Duodenal mucosa (tissue), 2 donors: ENCODE data around the gene CFAP300.

Experiments used
- H3K27ac ChIP-seq: one replicate; pipeline ENCODE4 v1.7.0; 2013; ENCODE audit warnings: low read depth, low read length
- H3K27me3 ChIP-seq, 2 donors: one replicate each; pipeline ENCODE4 v1.7.0; 2013; ENCODE audit warnings: low read length in 2 of 2, control low read depth in 1 of 2; ENCODE audit not compliant: insufficient read depth in 2 of 2, control insufficient read depth in 1 of 2
- H3K36me3 ChIP-seq, 2 donors: one replicate each; pipeline ENCODE4 v1.7.0; 2013; ENCODE audit warnings: low read length in 2 of 2, control low read depth in 1 of 2; ENCODE audit not compliant: insufficient read depth in 2 of 2, control insufficient read depth in 1 of 2
- H3K4me1 ChIP-seq, 2 donors: one replicate each; pipeline ENCODE4 v1.7.0; 2013; ENCODE audit warnings: low read length in 2 of 2, control low read depth in 1 of 2; ENCODE audit not compliant: insufficient read depth in 2 of 2, control insufficient read depth in 1 of 2
- H3K4me3 ChIP-seq, 2 donors: one replicate each; pipeline ENCODE4 v1.7.0; 2013; ENCODE audit warnings: low read length in 2 of 2, low read depth in 1 of 2
- H3K9ac ChIP-seq, 2 donors: one replicate each; pipeline ENCODE4 v1.7.0; 2013; ENCODE audit warnings: low read length in 2 of 2, low read depth in 1 of 2
- H3K9me3 ChIP-seq, 2 donors: one replicate each; pipeline ENCODE4 v1.7.0; 2013; ENCODE audit warnings: low read length in 2 of 2, control low read depth in 1 of 2; ENCODE audit not compliant: control insufficient read depth in 1 of 2

The CFAP300 gene

GRCh38 chr11:102017026-102017425 is 30.2 kb upstream of the CFAP300 start:
- H3K9ac ChIP-seq = no peak overlapping the region
- no peaks in the 10 kb centered on the region for H3K27me3 ChIP-seq
- no peaks in the 10 kb centered on the region for H3K36me3 ChIP-seq
- no peak overlapping the region for H3K4me3 ChIP-seq
- no peak overlapping the region for H3K27ac ChIP-seq
- H3K9me3 ChIP-seq = no peaks in the 10 kb centered on the region
- no peaks in the 10 kb centered on the region for H3K4me1 ChIP-seq

- Histone ChIP-seq H3K27ac (no peak overlapping the region), H3K9me3 (no peaks in the 10 kb centered on the region), H3K36me3 (no peaks in the 10 kb centered on the region), H3K27me3 (no peaks in the 10 kb centered on the region), H3K9ac (no peak overlapping the region), H3K4me1 (peaks cover 0 to 6% of the 10 kb centered on the region in 2 donors), H3K4me3 (no peak overlapping the region)
These were observed 21.0 kb upstream of the CFAP300 start for GRCh38 chr11:102026217-102026616.

- no peaks in the 10 kb centered on the region for H3K36me3 ChIP-seq
- no peak overlapping the region for H3K9ac ChIP-seq
- H3K4me1 ChIP-seq = peaks cover 0 to 6% of the 10 kb centered on the region in 2 donors
- H3K27ac ChIP-seq = no peak overlapping the region
- H3K9me3 ChIP-seq = no peaks in the 10 kb centered on the region
- H3K4me3 ChIP-seq = no peak overlapping the region
- no peaks in the 10 kb centered on the region for H3K27me3 ChIP-seq
These were observed 20.3 kb upstream of the CFAP300 start for GRCh38 chr11:102026959-102027358.

- Histone ChIP-seq H3K4me1 (no peaks in the 10 kb centered on the region), H3K27ac (no peak overlapping the region), H3K9ac (no peak overlapping the region), H3K27me3 (no peaks in the 10 kb centered on the region), H3K9me3 (no peaks in the 10 kb centered on the region), H3K36me3 (no peaks in the 10 kb centered on the region), H3K4me3 (no peak overlapping the region)
These were observed 10.5 kb upstream of the CFAP300 start for GRCh38 chr11:102036757-102037156.

GRCh38 chr11:102046841-102047240 is 396 bp upstream of the CFAP300 start:
- peaks cover 4 to 5% of the 10 kb centered on the region in 2 donors for H3K4me1 ChIP-seq
- H3K27ac ChIP-seq = no peak overlapping the region
- no peak overlapping the region for H3K9ac ChIP-seq
- no peaks in the 10 kb centered on the region for H3K9me3 ChIP-seq
- no peaks in the 10 kb centered on the region for H3K36me3 ChIP-seq
- H3K4me3 ChIP-seq = peak overlapping the region; percentile 63 to 67
- no peaks in the 10 kb centered on the region for H3K27me3 ChIP-seq

- no peaks in the 10 kb centered on the region for H3K27me3 ChIP-seq
These were observed 3.8 kb downstream of the CFAP300 start for GRCh38 chr11:102050927-102051575.

GRCh38 chr11:102061276-102061675 is 14.0 kb downstream of the CFAP300 start:
- Histone ChIP-seq H3K9me3 (no peaks in the 10 kb centered on the region), H3K9ac (no peak overlapping the region), H3K4me1 (no peaks in the 10 kb centered on the region)

More at GRCh38 chr11:102050927-102051575, 3.8 kb downstream of the CFAP300 start:
- H3K9me3 ChIP-seq = no peaks in the 10 kb centered on the region
- H3K27ac ChIP-seq = no peak overlapping the region
- no peak overlapping the region for H3K4me3 ChIP-seq
- H3K9ac ChIP-seq = no peak overlapping the region
- H3K36me3 ChIP-seq = no peaks in the 10 kb centered on the region
- peaks cover 4 to 5% of the 10 kb centered on the region in 2 donors for H3K4me1 ChIP-seq

GRCh38 chr11:102062106-102062505 is 14.9 kb downstream of the CFAP300 start:
- H3K4me1 ChIP-seq = no peaks in the 10 kb centered on the region
- no peaks in the 10 kb centered on the region for H3K36me3 ChIP-seq
- H3K27me3 ChIP-seq = no peaks in the 10 kb centered on the region
- H3K27ac ChIP-seq = no peak overlapping the region
- no peak overlapping the region for H3K4me3 ChIP-seq
- H3K9ac ChIP-seq = no peak overlapping the region
- no peaks in the 10 kb centered on the region for H3K9me3 ChIP-seq

More at GRCh38 chr11:102061276-102061675, 14.0 kb downstream of the CFAP300 start:
- Histone ChIP-seq H3K27me3 (no peaks in the 10 kb centered on the region), H3K27ac (no peak overlapping the region), H3K4me3 (no peak overlapping the region), H3K36me3 (no peaks in the 10 kb centered on the region)

- H3K9me3 ChIP-seq = no peaks in the 10 kb centered on the region
- H3K4me1 ChIP-seq = no peaks in the 10 kb centered on the region
- no peak overlapping the region for H3K4me3 ChIP-seq
- H3K27me3 ChIP-seq = no peaks in the 10 kb centered on the region
- H3K36me3 ChIP-seq = no peaks in the 10 kb centered on the region
- no peak overlapping the region for H3K27ac ChIP-seq
- H3K9ac ChIP-seq = no peak overlapping the region
These were observed 17.1 kb downstream of the CFAP300 start for GRCh38 chr11:102064316-102064715.

GRCh38 chr11:102070766-102071165 is 23.5 kb downstream of the CFAP300 start:
- H3K27ac ChIP-seq = no peak overlapping the region
- no peaks in the 10 kb centered on the region for H3K27me3 ChIP-seq
- H3K4me1 ChIP-seq = no peaks in the 10 kb centered on the region
- no peaks in the 10 kb centered on the region for H3K36me3 ChIP-seq
- no peak overlapping the region for H3K4me3 ChIP-seq
- H3K9me3 ChIP-seq = peaks cover 6 to 10% of the 10 kb centered on the region in 2 donors
- H3K9ac ChIP-seq = no peak overlapping the region
